ENCODE measurements around the gene ZFAND3.

The ZFAND3 gene

DNA sequence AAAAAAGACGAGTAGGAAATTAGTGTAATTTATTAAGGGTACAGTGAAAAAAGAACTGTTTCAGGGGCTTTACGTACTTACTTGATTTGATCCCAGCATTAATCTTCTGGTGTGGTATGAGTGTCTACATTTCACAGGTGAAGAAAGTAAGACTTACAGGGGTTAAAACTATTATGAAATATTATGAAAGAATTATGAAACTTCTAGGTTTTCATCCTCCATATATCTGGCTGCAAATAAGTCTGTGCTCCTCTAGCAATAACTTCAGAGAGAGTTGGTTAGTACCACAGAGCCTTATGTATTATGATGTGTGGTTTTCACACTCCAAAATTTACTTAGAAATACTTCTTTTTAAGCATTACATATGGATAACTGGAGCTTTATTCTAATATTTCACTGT is 41.9 kb downstream of the ZFAND3 start:
- no peak overlapping the region for H4K91ac ChIP-seq (ENCODE audit: low read length)
- H3K27ac ChIP-seq (ENCODE audit: low read length, poor library complexity, severe bottlenecking) = no peak overlapping the region
- WGBS = 98% methylated on average over 2 of the region's 2 CpGs
- H3K4ac ChIP-seq (ENCODE audit: low read depth in 1 of 2, low read length in 2 of 2) = no peak overlapping the region
- no peaks in the 10 kb centered on the region for H3K27me3 ChIP-seq (ENCODE audit: control insufficient read depth in 1 of 2, insufficient read depth in 1 of 2, low read length in 2 of 2)
- no peak for DNase-seq
- H2BK120ac ChIP-seq (ENCODE audit: low read depth, low read length) = no peak overlapping the region
- no peak overlapping the region for H2AFZ ChIP-seq (ENCODE audit: low read depth, low read length)
- H3K18ac ChIP-seq (ENCODE audit: low read depth in 1 of 2, low read length in 2 of 2) = no peak overlapping the region
- peaks cover 10% of the 10 kb centered on the region for H3K79me1 ChIP-seq (replicated peaks; ENCODE audit: low read length, poor library complexity, severe bottlenecking)
- no peak overlapping the region for H4K8ac ChIP-seq (ENCODE audit: low read length)
- H3K14ac ChIP-seq (ENCODE audit: low read length in 2 of 2) = no peak overlapping the region
- H2BK15ac ChIP-seq (ENCODE audit: low read depth, poor library complexity, severe bottlenecking) = no peak overlapping the region
- no peak overlapping the region for H3K4me3 ChIP-seq (ENCODE audit: insufficient read depth in 1 of 2, low read depth in 1 of 2, low read length in 2 of 2)
- no peak overlapping the region for H3K4me2 ChIP-seq (ENCODE audit: low read length, poor library complexity, severe bottlenecking)
- H2AK5ac ChIP-seq (ENCODE audit: low read length, severe bottlenecking) = no peak overlapping the region
- H3K9me3 ChIP-seq (ENCODE audit: control insufficient read depth, low read length) = no peaks in the 10 kb centered on the region
- H3K36me3 ChIP-seq (ENCODE audit: control insufficient read depth in 1 of 2, insufficient read depth in 2 of 2, low read depth in 1 of 2, low read length in 2 of 2) = peaks cover 0 to 2% of the 10 kb centered on the region in 2 experiments
- peaks cover 3% of the 10 kb centered on the region for H3K4me1 ChIP-seq (ENCODE audit: control insufficient read depth, insufficient read depth, low read depth, low read length)
- H3K23ac ChIP-seq (ENCODE audit: low read length in 2 of 2) = no peak overlapping the region
- no peak overlapping the region for H3K9ac ChIP-seq (ENCODE audit: low read length)
- no peak overlapping the region for H2BK12ac ChIP-seq (ENCODE audit: low read length in 2 of 2)
- H2BK5ac ChIP-seq (ENCODE audit: low read depth, low read length, poor library complexity, severe bottlenecking) = no peak overlapping the region

DNA sequence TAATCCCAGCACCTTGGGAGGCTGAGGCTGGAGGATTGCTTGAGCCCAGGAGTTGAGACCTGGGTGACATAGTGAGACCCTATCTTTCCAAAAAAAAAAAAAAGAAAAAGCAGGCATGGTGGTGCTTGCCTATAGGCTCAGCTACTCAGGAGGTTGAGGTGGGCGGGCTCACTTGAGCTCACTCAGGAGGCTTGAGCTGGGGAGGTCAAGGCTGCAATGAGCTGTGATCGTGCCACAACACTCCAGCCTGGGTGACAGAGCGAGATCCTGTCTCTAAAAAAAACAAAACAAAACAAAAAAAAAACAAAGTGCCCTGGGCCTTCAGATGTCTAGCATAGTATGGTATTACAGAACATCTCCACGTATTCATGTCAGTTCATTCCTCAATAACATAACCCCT is 42.9 kb downstream of the ZFAND3 start:
- Histone ChIP-seq H3K36me3 (ENCODE audit: control insufficient read depth in 1 of 2, insufficient read depth in 2 of 2, low read depth in 1 of 2, low read length in 2 of 2) (peaks cover 0 to 2% of the 10 kb centered on the region in 2 experiments), H2AFZ (ENCODE audit: low read depth, low read length) (no peak overlapping the region), H2BK120ac (ENCODE audit: low read depth, low read length) (no peak overlapping the region), H3K4me1 (ENCODE audit: control insufficient read depth, insufficient read depth, low read depth, low read length) (peaks cover 3% of the 10 kb centered on the region), H3K18ac (ENCODE audit: low read depth in 1 of 2, low read length in 2 of 2) (no peak overlapping the region), H4K8ac (ENCODE audit: low read length) (no peak overlapping the region), H3K14ac (ENCODE audit: low read length in 2 of 2) (no peak overlapping the region), H3K27me3 (ENCODE audit: control insufficient read depth in 1 of 2, insufficient read depth in 1 of 2, low read length in 2 of 2) (no peaks in the 10 kb centered on the region), H2BK15ac (ENCODE audit: low read depth, poor library complexity, severe bottlenecking) (no peak overlapping the region), H2BK12ac (ENCODE audit: low read length in 2 of 2) (no peak overlapping the region), H3K23ac (ENCODE audit: low read length in 2 of 2) (no peak overlapping the region), H3K4ac (ENCODE audit: low read depth in 1 of 2, low read length in 2 of 2) (no peak overlapping the region), H2BK5ac (ENCODE audit: low read depth, low read length, poor library complexity, severe bottlenecking) (no peak overlapping the region), H3K9me3 (ENCODE audit: control insufficient read depth, low read length) (no peaks in the 10 kb centered on the region), H3K79me1 (replicated peaks; ENCODE audit: low read length, poor library complexity, severe bottlenecking) (peaks cover 10% of the 10 kb centered on the region), H3K27ac (ENCODE audit: low read length, poor library complexity, severe bottlenecking) (no peak overlapping the region), H3K4me2 (ENCODE audit: low read length, poor library complexity, severe bottlenecking) (no peak overlapping the region), H3K9ac (ENCODE audit: low read length) (no peak overlapping the region), H2AK5ac (ENCODE audit: low read length, severe bottlenecking) (no peak overlapping the region), H3K4me3 (ENCODE audit: insufficient read depth in 1 of 2, low read depth in 1 of 2, low read length in 2 of 2) (no peak overlapping the region), H4K91ac (ENCODE audit: low read length) (no peak overlapping the region)
- WGBS = 93% methylated on average over 4 of the region's 4 CpGs
- DNase-seq = no peak

DNA sequence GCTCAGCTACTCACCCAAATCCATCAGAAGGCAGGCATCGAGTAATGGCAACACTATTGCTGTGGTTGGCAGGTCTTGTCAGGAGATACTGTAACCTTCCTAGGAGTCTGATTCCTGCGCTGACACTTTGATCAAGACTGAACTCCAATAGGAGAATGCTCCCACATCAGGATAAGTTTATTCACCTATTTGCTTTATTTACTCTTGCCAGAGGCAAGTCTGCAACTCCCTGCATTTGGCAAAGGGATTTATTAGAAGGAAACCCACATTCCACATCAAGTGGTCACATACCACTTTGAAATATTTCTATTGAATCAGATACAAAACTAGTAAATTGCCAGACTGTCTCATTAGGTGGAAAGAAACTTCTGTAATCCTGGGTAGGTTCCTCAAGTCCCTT is 43.5 kb downstream of the ZFAND3 start:
- WGBS = 95% methylated on average over 2 of the region's 2 CpGs
- Histone ChIP-seq H2BK5ac (ENCODE audit: low read depth, low read length, poor library complexity, severe bottlenecking) (no peak overlapping the region), H2BK12ac (ENCODE audit: low read length in 2 of 2) (no peak overlapping the region), H3K14ac (ENCODE audit: low read length in 2 of 2) (no peak overlapping the region), H4K91ac (ENCODE audit: low read length) (no peak overlapping the region), H3K4me2 (ENCODE audit: low read length, poor library complexity, severe bottlenecking) (no peak overlapping the region), H3K4me3 (ENCODE audit: insufficient read depth in 1 of 2, low read depth in 1 of 2, low read length in 2 of 2) (no peak overlapping the region), H2BK15ac (ENCODE audit: low read depth, poor library complexity, severe bottlenecking) (no peak overlapping the region), H3K23ac (ENCODE audit: low read length in 2 of 2) (no peak overlapping the region), H3K9ac (ENCODE audit: low read length) (no peak overlapping the region), H4K8ac (ENCODE audit: low read length) (no peak overlapping the region), H2AFZ (ENCODE audit: low read depth, low read length) (no peak overlapping the region), H3K27ac (ENCODE audit: low read length, poor library complexity, severe bottlenecking) (no peak overlapping the region), H2BK120ac (ENCODE audit: low read depth, low read length) (no peak overlapping the region), H2AK5ac (ENCODE audit: low read length, severe bottlenecking) (no peak overlapping the region), H3K27me3 (ENCODE audit: control insufficient read depth in 1 of 2, insufficient read depth in 1 of 2, low read length in 2 of 2) (no peaks in the 10 kb centered on the region), H3K36me3 (ENCODE audit: control insufficient read depth in 1 of 2, insufficient read depth in 2 of 2, low read depth in 1 of 2, low read length in 2 of 2) (peaks cover 0 to 2% of the 10 kb centered on the region in 2 experiments), H3K4me1 (ENCODE audit: control insufficient read depth, insufficient read depth, low read depth, low read length) (peaks cover 3% of the 10 kb centered on the region), H3K79me1 (replicated peaks; ENCODE audit: low read length, poor library complexity, severe bottlenecking) (peaks cover 10% of the 10 kb centered on the region), H3K4ac (ENCODE audit: low read depth in 1 of 2, low read length in 2 of 2) (no peak overlapping the region), H3K9me3 (ENCODE audit: control insufficient read depth, low read length) (no peaks in the 10 kb centered on the region), H3K18ac (ENCODE audit: low read depth in 1 of 2, low read length in 2 of 2) (no peak overlapping the region)
- DNase-seq = no peak

DNA sequence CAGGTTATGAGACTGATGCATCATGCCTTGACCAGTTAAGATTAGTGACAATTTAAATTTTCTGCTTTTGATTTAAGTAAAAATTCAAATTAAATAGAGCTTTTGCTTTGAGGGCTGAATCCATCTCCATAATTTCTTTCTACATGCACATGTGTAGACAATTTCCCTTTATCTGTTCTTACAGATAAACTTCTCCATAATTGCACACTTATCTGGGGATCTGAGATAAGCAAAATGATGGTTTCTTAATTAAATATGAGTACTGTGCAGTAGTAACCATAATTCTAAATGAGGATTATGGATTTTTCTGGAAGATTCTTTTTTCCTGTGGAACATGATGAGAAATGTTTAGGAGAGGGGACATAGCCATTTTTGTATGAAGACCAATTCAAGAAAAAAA is 44.7 kb downstream of the ZFAND3 start:
- Histone ChIP-seq H3K36me3 (ENCODE audit: control insufficient read depth in 1 of 2, insufficient read depth in 2 of 2, low read depth in 1 of 2, low read length in 2 of 2) (peaks cover 0 to 2% of the 10 kb centered on the region in 2 experiments), H3K27me3 (ENCODE audit: control insufficient read depth in 1 of 2, insufficient read depth in 1 of 2, low read length in 2 of 2) (no peaks in the 10 kb centered on the region), H3K23ac (ENCODE audit: low read length in 2 of 2) (no peak overlapping the region), H2AK5ac (ENCODE audit: low read length, severe bottlenecking) (no peak overlapping the region), H4K8ac (ENCODE audit: low read length) (no peak overlapping the region), H2AFZ (ENCODE audit: low read depth, low read length) (no peak overlapping the region), H3K4me2 (ENCODE audit: low read length, poor library complexity, severe bottlenecking) (no peak overlapping the region), H3K27ac (ENCODE audit: low read length, poor library complexity, severe bottlenecking) (no peak overlapping the region), H2BK12ac (ENCODE audit: low read length in 2 of 2) (no peak overlapping the region), H4K91ac (ENCODE audit: low read length) (no peak overlapping the region), H3K9me3 (ENCODE audit: control insufficient read depth, low read length) (no peaks in the 10 kb centered on the region), H3K4me1 (ENCODE audit: control insufficient read depth, insufficient read depth, low read depth, low read length) (peaks cover 8% of the 10 kb centered on the region), H3K79me1 (replicated peaks; ENCODE audit: low read length, poor library complexity, severe bottlenecking) (peaks cover 10% of the 10 kb centered on the region), H2BK15ac (ENCODE audit: low read depth, poor library complexity, severe bottlenecking) (no peak overlapping the region), H3K9ac (ENCODE audit: low read length) (no peak overlapping the region), H2BK120ac (ENCODE audit: low read depth, low read length) (no peak overlapping the region), H3K18ac (ENCODE audit: low read depth in 1 of 2, low read length in 2 of 2) (no peak overlapping the region), H3K14ac (ENCODE audit: low read length in 2 of 2) (no peak overlapping the region), H2BK5ac (ENCODE audit: low read depth, low read length, poor library complexity, severe bottlenecking) (no peak overlapping the region), H3K4ac (ENCODE audit: low read depth in 1 of 2, low read length in 2 of 2) (no peak overlapping the region), H3K4me3 (ENCODE audit: insufficient read depth in 1 of 2, low read depth in 1 of 2, low read length in 2 of 2) (no peak overlapping the region)
- no peak for DNase-seq
